H1 (cell line): Measurements from ENCODE around the gene STAT5A.

Experiments used
- CEBPB ChIP-seq: IDR thresholded peaks from 2 replicates; pipeline ENCODE4 v1.6.1; 2012; ENCODE audit warnings: low read depth, low read length
- CHD2 ChIP-seq: IDR thresholded peaks from 2 replicates; pipeline ENCODE4 v1.6.1; 2012; ENCODE audit warnings: low read length, improper control_type of control experiment
- CTCF ChIP-seq, 3 experiments: IDR thresholded peaks; 1 replicate in 2 of 3; 2 replicates in 1 of 3; pipeline versions ENCODE4 v1.5.1 to v1.6.1; 2011; ENCODE audit warnings: low read length in 3 of 3, mild to moderate bottlenecking in 3 of 3, inconsistent platforms in 2 of 3, low read depth in 1 of 3, moderate library complexity in 1 of 3; ENCODE audit not compliant: insufficient read depth in 1 of 3; ENCODE audit errors: control extremely low read depth in 1 of 3
- EGR1 ChIP-seq: IDR thresholded peaks from 2 replicates; pipeline ENCODE4 v1.6.1; 2011; ENCODE audit warnings: low read depth, low read length, borderline replicate concordance
- HDAC2 ChIP-seq, 2 experiments: fragments of 300-600 bp in 1 of 2; sonication (generic) in 1 of 2; IDR thresholded peaks; 2 replicates each; pipeline ENCODE4 v1.6.1; 2011 to 2012; ENCODE audit warnings: low read depth in 2 of 2, low read length in 2 of 2, mild to moderate bottlenecking in 2 of 2, moderate library complexity in 2 of 2, borderline replicate concordance in 1 of 2, inconsistent platforms in 1 of 2
- MAX ChIP-seq: IDR thresholded peaks from 2 replicates; pipeline ENCODE4 v1.6.1; 2012; ENCODE audit warnings: inconsistent platforms
- POLR2A ChIP-seq, 2 experiments: IDR thresholded peaks; 1 replicate in 1 of 2; 2 replicates in 1 of 2; pipeline ENCODE4 v1.6.1; 2011; ENCODE audit warnings: low read depth in 2 of 2, low read length in 2 of 2, mild to moderate bottlenecking in 2 of 2; ENCODE audit errors: control extremely low read depth in 1 of 2
- POU5F1 ChIP-seq: IDR thresholded peaks from 2 replicates; pipeline ENCODE4 v1.6.1; 2011; ENCODE audit warnings: low read depth, mild to moderate bottlenecking, low read length, moderate library complexity
- RAD21 ChIP-seq, 2 experiments: IDR thresholded peaks in 1 of 2; conservative IDR thresholded peaks in 1 of 2; 2 replicates each; pipeline ENCODE4 v1.6.1; 2011; ENCODE audit warnings: low read depth in 2 of 2, low read length in 2 of 2, improper control_type of control experiment in 1 of 2, inconsistent platforms in 1 of 2, mild to moderate bottlenecking in 1 of 2, moderate library complexity in 1 of 2
- RNF2 ChIP-seq: fragments of 200-900, 300-1000 bp; sonication (generic); IDR thresholded peaks from 2 replicates; pipeline ENCODE4 v1.7.1; 2016; ENCODE audit warnings: borderline replicate concordance, low read depth, mild to moderate bottlenecking, antibody characterized with exemption, low read length; ENCODE audit not compliant: poor library complexity, severe bottlenecking; ENCODE audit errors: missing control alignments
- TEAD4 ChIP-seq: IDR thresholded peaks from 2 replicates; pipeline ENCODE4 v1.6.1; 2012; ENCODE audit warnings: low read depth, low read length, inconsistent platforms, mixed read lengths

DNA sequence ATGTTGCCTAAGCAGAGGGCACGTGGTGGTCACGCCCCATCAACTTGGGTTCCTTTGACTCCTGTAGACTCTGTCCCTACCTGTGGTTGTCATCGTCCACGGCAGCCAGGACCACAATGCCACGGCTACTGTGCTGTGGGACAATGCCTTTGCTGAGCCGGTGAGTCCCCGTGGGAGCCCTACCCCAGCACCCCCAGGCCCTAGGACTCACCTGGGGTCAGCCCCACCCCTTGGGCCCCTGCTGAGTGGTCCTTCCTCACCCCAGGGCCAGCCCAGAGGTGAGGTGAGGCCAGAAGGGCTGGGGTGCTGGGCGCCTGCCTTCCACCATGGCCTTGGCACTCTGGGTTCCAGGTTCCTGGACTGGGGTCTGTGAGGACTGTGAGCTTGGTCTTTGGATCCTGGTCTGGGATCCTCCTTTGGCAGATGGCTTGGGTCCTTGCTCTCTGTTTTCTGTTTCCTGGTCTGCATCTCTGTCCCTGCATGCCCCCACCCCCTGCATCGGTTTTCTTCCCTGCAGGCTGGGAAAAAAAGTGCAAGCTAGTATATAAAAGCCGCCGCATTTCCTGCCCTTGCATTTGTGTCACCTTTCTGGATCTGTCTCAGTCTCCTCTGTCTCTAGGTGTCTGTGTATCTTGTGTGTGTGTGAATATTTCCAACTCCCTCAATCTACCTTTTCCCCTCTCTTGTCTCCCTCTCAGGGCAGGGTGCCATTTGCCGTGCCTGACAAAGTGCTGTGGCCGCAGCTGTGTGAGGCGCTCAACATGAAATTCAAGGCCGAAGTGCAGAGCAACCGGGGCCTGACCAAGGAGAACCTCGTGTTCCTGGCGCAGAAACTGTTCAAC, 17.5 kb downstream of the STAT5A start:
- TF ChIP-seq CTCF (IDR thresholded peaks at IDR 0.05; ENCODE audit: control extremely low read depth in 1 of 3, insufficient read depth in 1 of 3, low read depth in 1 of 3, low read length in 3 of 3) (no peak), POLR2A (IDR thresholded peaks at IDR 0.05; ENCODE audit: control extremely low read depth in 1 of 2, low read depth in 2 of 2, low read length in 2 of 2) (no peak), HDAC2 (IDR thresholded peaks at IDR 0.05; ENCODE audit: borderline replicate concordance in 1 of 2, low read depth in 2 of 2, low read length in 2 of 2) (no peak), RNF2 (no peak), EGR1 (no peak), TEAD4 (no peak), MAX (no peak), POU5F1 (no peak), CHD2 (no peak), RAD21 (IDR thresholded peaks at IDR 0.05 in 1 of 2, conservative IDR thresholded peaks at IDR 0.05 in 1 of 2; ENCODE audit: low read depth in 2 of 2, low read length in 2 of 2) (no peak), CEBPB (no peak)
